GM23338 (cell line): ENCODE measurements around the gene GNPTG.

Experiments
- CTCF ChIP-seq, 2 experiments: fragments of 200-600 bp in 1 of 2; sonication (generic) in 1 of 2; conservative IDR thresholded peaks; 2 replicates each; pipeline versions ENCODE4 v1.5.1 to v1.6.1; 2016 to 2017; ENCODE audit warnings: antibody characterized with exemption in 2 of 2, low read depth in 2 of 2, mild to moderate bottlenecking in 2 of 2, moderate library complexity in 1 of 2
- EZH2 ChIP-seq: fragments of 200-600 bp; sonication (generic); IDR thresholded peaks from one replicate; pipeline ENCODE4 v1.8.0; 2017; ENCODE audit warnings: antibody characterized with exemption, mild to moderate bottlenecking, low read depth; ENCODE audit not compliant: unreplicated experiment
- EZH2phosphoT487 ChIP-seq: fragments of 200-600 bp; sonication (generic); IDR thresholded peaks from one replicate; pipeline ENCODE4 v1.8.1; 2018; ENCODE audit warnings: antibody characterized with exemption; ENCODE audit not compliant: unreplicated experiment
- JUNB ChIP-seq: IDR thresholded peaks from one replicate; pipeline ENCODE4 v1.6.1; 2016; ENCODE audit warnings: antibody characterized with exemption; ENCODE audit not compliant: unreplicated experiment
- POLR2AphosphoS5 ChIP-seq: IDR thresholded peaks from 2 replicates; pipeline ENCODE4 v1.6.1; 2016; ENCODE audit warnings: antibody characterized with exemption, low read depth
- REST ChIP-seq: IDR thresholded peaks from one replicate; pipeline ENCODE4 v1.6.1; 2018; ENCODE audit warnings: antibody characterized with exemption; ENCODE audit not compliant: unreplicated experiment
- ZNF331 ChIP-seq: fragments of 250-450 bp; sonication (Bioruptor Pico); IDR thresholded peaks from 2 replicates; pipeline ENCODE4 v1.5.0; 2020; ENCODE audit warnings: low read depth, mild to moderate bottlenecking, moderate library complexity

GRCh38 chr16:1401061-1401757 is 49.5 kb downstream of the GNPTG start:
- TF ChIP-seq EZH2 (no peak), CTCF (conservative IDR thresholded peaks at IDR 0.05; ENCODE audit: low read depth in 2 of 2) (peak in 1 of 2 experiments; percentile 39; a peak in 2 of 4 replicates), REST (no peak), ZNF331 (CRISPR knock-in tag) (no peak), POLR2AphosphoS5 (no peak), EZH2phosphoT487 (no peak), JUNB (no peak)
